ENCODE data around the gene WDR27.
"Not testable (repeated sequence)": the region's sequence is repeated elsewhere in the genome, so short reads cannot be mapped to it uniquely, and the experiment has no call there.

Gene WDR27

GRCh38 chr6:169707772-169708171 is 5.9 kb upstream of the WDR27 start:
- DNase-seq = no peak

GRCh38 chr6:169702840-169703246 is 1.0 kb upstream of the WDR27 start:
- peak; percentile 22 for DNase-seq

- DNase-seq = no peak
Observed at GRCh38 chr6:169701311-169701953, 397 bp downstream of the WDR27 start.

GRCh38 chr6:169700296-169700695 is 1.5 kb downstream of the WDR27 start:
- DNase-seq = no peak

- not testable (repeated sequence) for DNase-seq
Observed at GRCh38 chr6:169697115-169697514, 4.7 kb downstream of the WDR27 start.

- DNase-seq = no peak
Observed at GRCh38 chr6:169695131-169695530, 6.7 kb downstream of the WDR27 start.

- DNase-seq = no peak
Observed at GRCh38 chr6:169692516-169692915, 9.3 kb downstream of the WDR27 start.

GRCh38 chr6:169691260-169691659 is 10.6 kb downstream of the WDR27 start:
- no peak for DNase-seq

- DNase-seq = no peak
Observed at GRCh38 chr6:169689287-169689686, 12.5 kb downstream of the WDR27 start.

- DNase-seq = no peak
Observed at GRCh38 chr6:169685860-169686259, 16.0 kb downstream of the WDR27 start.

GRCh38 chr6:169684056-169684455 is 17.8 kb downstream of the WDR27 start:
- DNase-seq = no peak

GRCh38 chr6:169678342-169678741 is 23.5 kb downstream of the WDR27 start:
- no peak for DNase-seq

- DNase-seq = no peak
Observed at GRCh38 chr6:169677096-169677495, 24.7 kb downstream of the WDR27 start.

- DNase-seq = no peak
Observed at GRCh38 chr6:169675011-169675410, 26.8 kb downstream of the WDR27 start.

GRCh38 chr6:169671563-169671962 is 30.3 kb downstream of the WDR27 start:
- no peak for DNase-seq

GRCh38 chr6:169669889-169670288 is 31.9 kb downstream of the WDR27 start:
- DNase-seq = no peak

GRCh38 chr6:169669147-169669546 is 32.7 kb downstream of the WDR27 start:
- peak; percentile 53 for DNase-seq

GRCh38 chr6:169668203-169668847 is 33.5 kb downstream of the WDR27 start:
- DNase-seq = no peak

GRCh38 chr6:169667716-169668115 is 34.1 kb downstream of the WDR27 start:
- DNase-seq = no peak

- DNase-seq = no peak
Observed at GRCh38 chr6:169666441-169666840, 35.4 kb downstream of the WDR27 start.

GRCh38 chr6:169665289-169665688 is 36.5 kb downstream of the WDR27 start:
- peak; percentile 55 for DNase-seq

- no peak for DNase-seq
Observed at GRCh38 chr6:169664227-169664626, 37.6 kb downstream of the WDR27 start.

- DNase-seq = no peak
Observed at GRCh38 chr6:169663468-169663867, 38.4 kb downstream of the WDR27 start.

GRCh38 chr6:169661391-169661756 is 40.5 kb downstream of the WDR27 start:
- no peak for DNase-seq
